GM12875 (cell line): ENCODE results near the gene ADK.

Experiments used
- H3K4me3 ChIP-seq: one replicate; pipeline ENCODE4 v1.5.1; 2011; ENCODE audit warnings: low read depth, low read length, control low read depth
- TF ChIP-seq, protein P1 (sequence below): IDR thresholded peaks from 2 replicates; pipeline ENCODE4 v1.5.1; 2011; ENCODE audit warnings: low read depth, mild to moderate bottlenecking, control low read depth, inconsistent platforms, low read length, moderate library complexity, borderline replicate concordance; ENCODE audit not compliant: insufficient read depth

The ADK gene

GRCh38 chr10:74223755-74224529 is 72.9 kb downstream of the ADK start:
- H3K4me3 ChIP-seq, result no peak overlapping the region
- TF ChIP-seq, protein P1, sequence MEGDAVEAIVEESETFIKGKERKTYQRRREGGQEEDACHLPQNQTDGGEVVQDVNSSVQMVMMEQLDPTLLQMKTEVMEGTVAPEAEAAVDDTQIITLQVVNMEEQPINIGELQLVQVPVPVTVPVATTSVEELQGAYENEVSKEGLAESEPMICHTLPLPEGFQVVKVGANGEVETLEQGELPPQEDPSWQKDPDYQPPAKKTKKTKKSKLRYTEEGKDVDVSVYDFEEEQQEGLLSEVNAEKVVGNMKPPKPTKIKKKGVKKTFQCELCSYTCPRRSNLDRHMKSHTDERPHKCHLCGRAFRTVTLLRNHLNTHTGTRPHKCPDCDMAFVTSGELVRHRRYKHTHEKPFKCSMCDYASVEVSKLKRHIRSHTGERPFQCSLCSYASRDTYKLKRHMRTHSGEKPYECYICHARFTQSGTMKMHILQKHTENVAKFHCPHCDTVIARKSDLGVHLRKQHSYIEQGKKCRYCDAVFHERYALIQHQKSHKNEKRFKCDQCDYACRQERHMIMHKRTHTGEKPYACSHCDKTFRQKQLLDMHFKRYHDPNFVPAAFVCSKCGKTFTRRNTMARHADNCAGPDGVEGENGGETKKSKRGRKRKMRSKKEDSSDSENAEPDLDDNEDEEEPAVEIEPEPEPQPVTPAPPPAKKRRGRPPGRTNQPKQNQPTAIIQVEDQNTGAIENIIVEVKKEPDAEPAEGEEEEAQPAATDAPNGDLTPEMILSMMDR, result no peak

DNA sequence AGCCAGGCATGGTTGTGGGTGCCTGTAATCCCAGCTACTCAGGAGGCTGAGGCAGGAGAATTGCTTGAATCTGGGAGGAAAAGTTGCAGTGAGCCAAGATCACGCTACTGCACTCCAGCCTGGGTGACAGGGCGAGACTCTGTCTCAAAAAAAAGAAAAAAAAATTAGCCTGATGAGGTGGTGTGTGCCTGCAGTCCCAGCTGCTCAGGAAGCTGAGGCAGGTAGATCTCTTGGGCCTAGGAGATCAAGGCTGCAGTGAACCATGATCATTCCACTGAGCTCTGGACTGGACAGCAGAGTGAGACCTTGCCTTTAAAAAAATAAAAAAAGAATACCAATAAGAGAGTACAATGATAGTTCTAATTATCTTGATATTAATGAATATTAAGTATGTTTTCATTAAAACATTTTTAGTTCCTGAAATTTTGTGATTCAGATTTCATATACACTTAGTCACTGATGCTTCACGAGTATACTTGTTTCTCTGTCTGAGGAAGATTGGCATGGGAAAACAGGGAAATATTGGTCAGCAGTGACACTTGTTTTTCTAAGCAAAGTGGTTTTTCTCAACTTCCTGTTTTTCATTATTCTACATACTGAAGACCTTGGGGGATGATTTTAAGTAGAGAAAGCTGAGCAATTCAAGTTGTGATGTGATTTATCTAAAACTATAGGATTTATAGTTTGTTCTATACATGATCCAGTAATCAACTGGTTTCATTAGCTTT is 76.8 kb downstream of the ADK start:
- H3K4me3 ChIP-seq, result no peak overlapping the region
- TF ChIP-seq, protein P1, result no peak

DNA sequence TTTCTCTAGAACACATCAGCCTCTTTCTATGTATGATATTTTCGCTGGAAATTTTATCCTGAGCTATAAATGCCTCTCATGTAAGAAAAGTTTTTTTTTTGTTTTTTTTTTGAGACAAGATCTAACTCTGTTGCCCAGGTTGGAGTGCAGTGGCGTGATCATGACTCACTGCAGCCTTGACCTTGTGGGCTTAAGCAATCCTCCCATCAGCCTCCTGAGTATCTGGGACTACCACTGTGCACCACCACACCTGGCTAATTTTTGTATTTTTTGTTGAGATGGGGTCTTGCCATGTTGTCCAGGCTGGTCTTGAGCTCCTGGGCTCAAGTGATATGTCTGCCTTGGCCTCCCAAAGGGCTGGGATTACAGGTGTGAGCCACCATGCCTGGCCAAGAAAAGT is 80.4 kb downstream of the ADK start:
- no peak overlapping the region for H3K4me3 ChIP-seq
- TF ChIP-seq, protein P1, result no peak

GRCh38 chr10:74233281-74233680 is 82.3 kb downstream of the ADK start:
- TF ChIP-seq, protein P1, result no peak
- no peak overlapping the region for H3K4me3 ChIP-seq

- no peak overlapping the region for H3K4me3 ChIP-seq
- TF ChIP-seq, protein P1, result no peak
Measured at GRCh38 chr10:74234569-74234968, 83.5 kb downstream of the ADK start.

GRCh38 chr10:74238031-74238431 is 87.0 kb downstream of the ADK start:
- H3K4me3 ChIP-seq, result no peak overlapping the region
- TF ChIP-seq, protein P1, result no peak

- TF ChIP-seq, protein P1, result no peak
- no peak overlapping the region for H3K4me3 ChIP-seq
Measured at GRCh38 chr10:74238516-74238915, 87.5 kb downstream of the ADK start.
